ENCODE data around the gene CCDC167.

DNA sequence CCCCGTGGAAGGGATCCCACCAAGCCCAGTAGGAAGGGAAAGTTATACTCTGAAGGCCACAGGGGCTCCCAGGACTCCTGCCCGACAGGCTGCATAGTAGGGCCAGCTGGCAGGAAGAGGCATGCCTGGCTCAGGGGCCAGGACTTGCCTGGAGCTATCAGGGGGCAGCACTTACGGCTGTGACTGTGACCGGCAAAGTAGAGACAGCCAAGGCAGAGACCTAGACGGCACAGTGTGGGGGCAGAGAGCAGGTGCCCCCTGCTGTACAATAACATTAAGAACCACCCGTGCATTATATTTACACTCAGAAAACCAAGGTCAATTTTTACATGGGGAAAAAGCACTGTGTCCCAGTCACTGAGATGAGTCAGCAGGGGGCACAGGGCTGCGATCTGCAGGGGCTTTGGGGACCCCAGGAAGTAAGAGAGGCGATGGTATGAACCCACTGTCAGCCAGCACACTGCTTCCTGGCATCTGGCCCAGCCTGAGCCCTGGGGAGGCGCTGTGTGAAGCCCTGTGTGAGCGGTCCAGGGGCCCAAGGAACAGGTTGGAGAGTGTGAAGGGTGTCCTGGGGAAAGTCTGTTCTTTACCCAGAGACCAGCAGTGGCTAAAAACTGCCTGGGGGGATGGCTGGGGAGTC lies 9.9 kb downstream of the CCDC167 start:
- TF ChIP-seq, protein P1, sequence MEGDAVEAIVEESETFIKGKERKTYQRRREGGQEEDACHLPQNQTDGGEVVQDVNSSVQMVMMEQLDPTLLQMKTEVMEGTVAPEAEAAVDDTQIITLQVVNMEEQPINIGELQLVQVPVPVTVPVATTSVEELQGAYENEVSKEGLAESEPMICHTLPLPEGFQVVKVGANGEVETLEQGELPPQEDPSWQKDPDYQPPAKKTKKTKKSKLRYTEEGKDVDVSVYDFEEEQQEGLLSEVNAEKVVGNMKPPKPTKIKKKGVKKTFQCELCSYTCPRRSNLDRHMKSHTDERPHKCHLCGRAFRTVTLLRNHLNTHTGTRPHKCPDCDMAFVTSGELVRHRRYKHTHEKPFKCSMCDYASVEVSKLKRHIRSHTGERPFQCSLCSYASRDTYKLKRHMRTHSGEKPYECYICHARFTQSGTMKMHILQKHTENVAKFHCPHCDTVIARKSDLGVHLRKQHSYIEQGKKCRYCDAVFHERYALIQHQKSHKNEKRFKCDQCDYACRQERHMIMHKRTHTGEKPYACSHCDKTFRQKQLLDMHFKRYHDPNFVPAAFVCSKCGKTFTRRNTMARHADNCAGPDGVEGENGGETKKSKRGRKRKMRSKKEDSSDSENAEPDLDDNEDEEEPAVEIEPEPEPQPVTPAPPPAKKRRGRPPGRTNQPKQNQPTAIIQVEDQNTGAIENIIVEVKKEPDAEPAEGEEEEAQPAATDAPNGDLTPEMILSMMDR (IDR thresholded peaks at IDR 0.05; ENCODE audit: control extremely low read depth in 1 of 3, insufficient read depth in 1 of 3, low read depth in 1 of 3, low read length in 3 of 3), result no peak
- TF ChIP-seq FOSL1 (IDR thresholded peaks at IDR 0.05; ENCODE audit: insufficient read depth, low read depth, low read length) (no peak), POLR2A (IDR thresholded peaks at IDR 0.05; ENCODE audit: control extremely low read depth in 1 of 2, low read depth in 2 of 2, low read length in 2 of 2) (no peak), YY1 (IDR thresholded peaks at IDR 0.05; ENCODE audit: low read depth, low read length) (no peak), EZH2 (IDR thresholded peaks at IDR 0.05; ENCODE audit: low read depth, low read length, severe bottlenecking) (no peak)
- TF ChIP-seq, protein P2, sequence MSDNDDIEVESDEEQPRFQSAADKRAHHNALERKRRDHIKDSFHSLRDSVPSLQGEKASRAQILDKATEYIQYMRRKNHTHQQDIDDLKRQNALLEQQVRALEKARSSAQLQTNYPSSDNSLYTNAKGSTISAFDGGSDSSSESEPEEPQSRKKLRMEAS (IDR thresholded peaks at IDR 0.05), result no peak
